Superior temporal gyrus (tissue), 1 donor: Measurements from ENCODE around the gene HS3ST1.
A peak's percentile ranks its signal among the peaks of the same experiment; 100 is the strongest.

Experiments
- DNase-seq: peaks from one replicate; pipeline ENCODE4 v3.0.0-alpha.2; 2016; ENCODE audit errors: extremely low spot score

HS3ST1 gene

GRCh38 chr4:11431111-11431510, 2.4 kb upstream of the HS3ST1 start:
- DNase-seq, result no peak

GRCh38 chr4:11430536-11430935, 1.8 kb upstream of the HS3ST1 start:
- no peak for DNase-seq

GRCh38 chr4:11429699-11430045, 978 bp upstream of the HS3ST1 start:
- DNase-seq, result no peak

- DNase-seq, result no peak
These were observed 405 bp upstream of the HS3ST1 start for GRCh38 chr4:11428899-11429698.

GRCh38 chr4:11427121-11427996, 1.3 kb downstream of the HS3ST1 start:
- DNase-seq, result no peak

- DNase-seq, result no peak
These were observed 2.0 kb downstream of the HS3ST1 start for GRCh38 chr4:11426731-11427120.

GRCh38 chr4:11426003-11426402, 2.7 kb downstream of the HS3ST1 start:
- no peak for DNase-seq

- no peak for DNase-seq
These were observed 3.8 kb downstream of the HS3ST1 start for GRCh38 chr4:11424856-11425255.

- DNase-seq, result peak; percentile 46
These were observed 4.7 kb downstream of the HS3ST1 start for GRCh38 chr4:11424000-11424399.

GRCh38 chr4:11423465-11423864, 5.2 kb downstream of the HS3ST1 start:
- no peak for DNase-seq

GRCh38 chr4:11421116-11421515, 7.6 kb downstream of the HS3ST1 start:
- no peak for DNase-seq

GRCh38 chr4:11420327-11420726, 8.4 kb downstream of the HS3ST1 start:
- DNase-seq, result no peak

GRCh38 chr4:11418610-11419009, 10.1 kb downstream of the HS3ST1 start:
- DNase-seq, result no peak

GRCh38 chr4:11416767-11417113, 12.0 kb downstream of the HS3ST1 start:
- DNase-seq, result no peak

- no peak for DNase-seq
These were observed 12.5 kb downstream of the HS3ST1 start for GRCh38 chr4:11416071-11416766.

- DNase-seq, result no peak
These were observed 13.2 kb downstream of the HS3ST1 start for GRCh38 chr4:11415409-11416070.

- DNase-seq, result no peak
These were observed 16.5 kb downstream of the HS3ST1 start for GRCh38 chr4:11412211-11412610.

- no peak for DNase-seq
These were observed 19.1 kb downstream of the HS3ST1 start for GRCh38 chr4:11409632-11410031.

GRCh38 chr4:11408233-11408967, 20.3 kb downstream of the HS3ST1 start:
- no peak for DNase-seq

- no peak for DNase-seq
These were observed 21.1 kb downstream of the HS3ST1 start for GRCh38 chr4:11407551-11407950.

- no peak for DNase-seq
These were observed 24.3 kb downstream of the HS3ST1 start for GRCh38 chr4:11404431-11404830.
